HL-60/S4 treated with phorbol 12-myristate 13-acetate at 8.2 ng/mL for 4 days and 3 days (cell line): Measurements from ENCODE around the gene CUEDC1.

ENCODE experiments used
- in situ Hi-C: fragments of 300-500 bp; cut with MboI; formaldehyde crosslinking; loops from 2 replicates; pipeline ENCODE4 v1.15.0; 2022; ENCODE audit warnings: low sequenced_read_pairs

Gene CUEDC1

DNA sequence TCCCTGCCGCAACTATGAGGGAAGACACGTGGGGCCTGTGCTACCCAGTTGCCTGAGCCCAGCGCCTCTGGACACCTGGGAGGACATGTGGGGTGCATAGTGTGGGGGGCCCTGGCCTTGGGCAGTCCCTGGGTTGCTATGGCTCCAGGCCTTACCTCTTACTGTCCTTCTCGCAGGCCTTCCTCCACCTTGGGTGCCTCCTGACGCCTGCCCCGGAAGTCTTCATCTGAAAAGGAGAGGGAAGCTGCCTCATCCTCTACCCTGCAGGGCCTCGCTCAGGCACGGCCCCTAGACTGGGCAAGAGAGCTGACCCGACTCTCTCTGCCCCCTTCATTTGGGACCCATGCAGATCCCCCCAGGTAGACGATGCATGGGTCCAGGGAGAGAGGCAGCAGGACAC, 88.9 kb downstream of the CUEDC1 start:
- in situ Hi-C loops: no loop called here

DNA sequence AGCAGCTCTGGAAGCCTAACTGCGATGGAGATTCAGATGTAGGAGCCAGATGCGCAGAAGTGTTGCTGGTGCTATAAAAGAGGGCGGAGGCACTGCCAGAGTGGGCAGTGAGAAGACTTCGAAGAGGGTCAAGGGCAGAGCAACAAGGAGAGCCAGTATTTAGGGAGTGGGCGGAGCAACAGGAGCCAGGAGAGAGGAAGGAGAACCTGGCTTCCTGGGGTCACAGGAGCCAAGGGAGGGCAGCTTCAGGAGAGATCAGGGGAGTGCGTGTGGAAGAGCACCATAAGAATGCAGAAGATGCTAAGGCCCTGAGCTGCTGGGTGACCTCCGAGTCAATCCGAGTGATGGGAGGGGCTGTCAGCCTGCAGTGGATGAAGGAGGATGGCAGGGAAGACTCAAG, 90.9 kb downstream of the CUEDC1 start:
- in situ Hi-C loops: no loop called here

- in situ Hi-C loops: no loop called here
Measured at GRCh38 chr17:57862694-57863667, 92.2 kb downstream of the CUEDC1 start.

- in situ Hi-C loops: no loop called here
Measured at GRCh38 chr17:57861790-57862693, 93.2 kb downstream of the CUEDC1 start.

GRCh38 chr17:57861000-57861789, 94.0 kb downstream of the CUEDC1 start:
- in situ Hi-C loops: no loop called here

DNA sequence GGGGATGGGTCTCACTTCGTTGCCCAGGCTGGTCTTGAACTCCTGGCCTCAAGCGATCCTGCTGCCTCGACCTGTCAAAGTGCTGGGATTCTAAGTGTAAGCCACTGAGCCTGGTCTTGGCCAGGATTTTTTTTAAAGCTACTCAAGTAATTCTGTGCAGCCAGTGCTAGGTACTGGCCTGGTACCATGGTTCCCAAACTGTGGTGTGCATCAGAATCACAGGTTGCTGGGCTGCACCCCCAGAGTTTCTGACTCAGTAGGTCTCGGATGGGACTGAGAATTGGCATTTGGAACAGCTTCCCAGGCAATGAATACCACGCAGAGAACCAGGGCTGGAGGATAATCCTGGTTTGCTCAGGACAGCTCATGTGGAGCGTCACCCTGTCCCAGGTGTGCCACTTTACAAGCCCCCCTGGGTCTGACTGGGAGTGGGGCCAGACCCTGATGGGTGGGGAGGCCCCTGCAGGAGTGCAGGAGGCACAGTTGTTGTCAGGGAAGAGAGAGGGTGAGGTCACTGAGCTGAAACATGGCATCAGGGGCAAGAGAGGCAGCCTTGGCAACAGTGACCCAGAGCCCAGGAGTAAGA, 94.7 kb downstream of the CUEDC1 start:
- in situ Hi-C loops: no loop called here

DNA sequence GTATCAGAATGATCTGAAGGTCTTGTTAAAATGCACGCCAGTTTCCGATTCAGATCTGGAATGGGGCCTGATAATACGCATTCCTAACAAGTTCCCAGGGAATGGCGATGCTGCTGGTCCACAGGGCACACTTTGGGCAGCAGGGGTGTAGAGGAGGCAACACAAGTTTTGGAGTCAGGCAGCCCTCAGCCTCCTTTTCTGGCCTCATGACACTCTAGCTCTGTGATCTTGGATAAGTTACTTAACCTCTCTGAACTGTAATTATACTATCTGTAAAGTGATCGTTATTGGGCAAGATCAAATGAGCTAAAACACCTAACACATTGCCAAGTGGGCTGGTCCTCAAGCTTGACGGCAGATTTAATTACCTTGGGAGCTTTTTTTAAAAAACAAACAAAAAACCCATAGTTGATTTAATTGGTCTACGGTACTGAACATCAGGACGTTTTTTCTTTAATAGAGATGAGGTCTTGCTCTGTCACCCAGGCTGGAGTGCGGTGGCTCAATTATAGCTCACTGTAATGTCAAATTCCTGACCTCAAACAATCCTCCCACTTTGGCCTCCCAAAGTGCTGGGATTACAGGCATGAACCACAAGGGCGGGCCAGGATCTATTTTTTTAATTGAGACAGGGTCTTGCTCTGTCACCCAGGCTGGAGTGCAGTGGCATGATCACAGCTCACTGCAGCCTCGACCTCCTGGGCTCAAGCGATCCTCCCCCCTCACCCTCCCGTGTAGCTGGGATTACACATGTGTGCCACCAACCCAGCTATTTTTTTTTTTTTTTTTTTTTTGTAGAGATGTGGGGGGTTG, 95.4 kb downstream of the CUEDC1 start:
- in situ Hi-C loops: no loop called here

GRCh38 chr17:57858838-57859237, 96.4 kb downstream of the CUEDC1 start:
- in situ Hi-C loops: no loop called here

DNA sequence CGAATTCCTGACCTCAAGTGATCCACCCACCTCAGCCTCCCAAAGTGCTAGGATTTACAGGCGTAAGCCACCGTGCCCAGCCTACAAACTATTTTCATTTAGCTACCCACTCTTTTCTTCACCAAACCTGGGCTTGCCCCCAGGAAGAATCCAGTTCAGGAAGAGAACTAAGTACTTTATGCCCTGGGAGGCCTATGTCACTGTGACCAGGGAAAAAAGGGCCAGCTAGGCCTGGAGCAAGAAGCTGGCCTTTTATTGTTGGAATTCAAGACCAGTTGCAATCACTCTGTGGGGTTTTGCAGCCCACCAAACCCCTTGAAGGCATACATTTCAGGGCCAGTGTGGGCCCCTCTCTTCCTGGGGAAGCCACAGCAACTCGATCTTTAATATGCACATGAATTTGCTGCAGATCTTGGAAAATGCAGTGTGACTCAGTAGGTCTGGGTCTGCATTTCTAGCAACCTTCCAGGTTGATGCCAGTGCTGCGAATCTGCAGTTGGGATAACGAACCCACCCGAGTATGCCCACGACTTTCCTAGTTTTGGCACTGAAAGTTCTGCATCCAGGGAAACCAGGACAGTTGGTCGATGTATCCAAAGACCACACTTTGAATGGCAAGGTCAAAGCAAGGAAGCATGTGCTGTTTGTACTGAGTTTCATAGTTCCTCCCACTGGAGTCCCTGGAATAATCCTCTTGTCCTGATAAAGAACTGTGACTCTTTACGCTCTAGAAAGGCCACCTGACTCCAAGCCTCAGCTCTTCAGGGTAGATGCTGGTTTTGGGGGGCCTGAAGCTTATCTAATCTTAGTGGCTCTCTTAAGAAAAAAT, 98.2 kb downstream of the CUEDC1 start:
- in situ Hi-C loops: no loop called here

- in situ Hi-C loops: no loop called here
Measured at GRCh38 chr17:57855391-57856035, 99.7 kb downstream of the CUEDC1 start.

GRCh38 chr17:57853695-57854094, 101.5 kb downstream of the CUEDC1 start:
- in situ Hi-C loops: loop anchor here (5.0 kb wide), 1 partner anchor 144 kb away; no protein-coding TSS in a partner anchor

DNA sequence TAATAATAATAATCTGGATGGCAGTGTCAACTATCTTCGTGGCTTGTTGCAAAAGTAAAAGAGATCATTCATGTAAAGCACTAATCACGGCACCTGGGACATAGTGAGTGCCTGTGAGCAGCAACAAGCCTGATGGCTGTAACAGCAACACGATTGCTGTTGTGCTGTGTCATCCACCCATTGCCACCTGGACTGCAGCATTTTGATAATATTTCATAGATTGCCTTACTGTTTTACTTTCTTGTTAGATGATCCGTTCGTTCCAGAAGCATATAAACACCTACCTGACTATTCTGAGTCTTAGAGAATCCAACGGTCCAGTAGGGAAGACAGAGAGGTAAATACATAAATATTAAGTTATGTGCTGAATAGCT, 102.3 kb downstream of the CUEDC1 start:
- in situ Hi-C loops: loop anchor here (5.0 kb wide), 1 partner anchor 144 kb away; no protein-coding TSS in a partner anchor

DNA sequence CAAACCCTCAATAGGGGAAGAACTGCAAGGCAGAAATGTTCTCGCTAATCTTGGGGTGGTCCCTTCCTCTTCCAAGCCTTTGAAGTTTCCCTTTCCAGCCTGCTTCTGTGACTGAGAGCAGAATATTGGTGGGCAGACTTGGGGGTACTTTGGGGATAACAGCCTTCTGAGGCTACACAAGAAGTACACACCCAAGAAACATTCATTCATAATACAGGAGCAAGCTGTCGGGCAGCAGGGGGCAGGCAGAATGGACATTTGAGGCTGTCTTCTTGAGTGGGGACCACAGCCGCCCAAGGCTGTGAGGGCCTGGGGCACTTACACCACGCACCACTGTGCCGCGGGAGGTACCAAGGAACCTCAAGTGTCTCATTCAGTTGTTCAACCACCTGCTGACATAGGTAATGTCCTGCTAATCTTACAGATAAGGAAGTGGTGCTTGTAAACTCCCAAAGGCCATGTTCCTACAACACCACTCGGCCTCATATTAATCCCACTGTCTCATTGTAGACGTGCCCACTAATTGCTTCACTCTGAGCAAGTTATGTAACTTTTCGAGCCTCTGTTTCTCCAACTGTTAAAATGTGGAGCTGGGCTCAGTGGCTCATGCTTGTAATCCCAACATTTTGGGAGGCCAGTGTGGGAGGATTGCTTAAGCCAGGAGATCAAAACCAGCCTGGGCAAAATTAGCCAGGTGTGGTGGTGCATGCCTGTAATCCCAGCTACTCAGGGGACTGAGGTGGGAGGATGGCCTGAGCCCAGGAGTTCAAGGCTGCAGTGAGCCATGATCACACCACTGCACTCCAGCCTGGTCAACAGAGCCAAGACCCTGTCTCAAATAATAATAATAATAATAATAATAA, 102.9 kb downstream of the CUEDC1 start:
- in situ Hi-C loops: loop anchor here (5.0 kb wide), 1 partner anchor 145 kb away; no protein-coding TSS in a partner anchor

DNA sequence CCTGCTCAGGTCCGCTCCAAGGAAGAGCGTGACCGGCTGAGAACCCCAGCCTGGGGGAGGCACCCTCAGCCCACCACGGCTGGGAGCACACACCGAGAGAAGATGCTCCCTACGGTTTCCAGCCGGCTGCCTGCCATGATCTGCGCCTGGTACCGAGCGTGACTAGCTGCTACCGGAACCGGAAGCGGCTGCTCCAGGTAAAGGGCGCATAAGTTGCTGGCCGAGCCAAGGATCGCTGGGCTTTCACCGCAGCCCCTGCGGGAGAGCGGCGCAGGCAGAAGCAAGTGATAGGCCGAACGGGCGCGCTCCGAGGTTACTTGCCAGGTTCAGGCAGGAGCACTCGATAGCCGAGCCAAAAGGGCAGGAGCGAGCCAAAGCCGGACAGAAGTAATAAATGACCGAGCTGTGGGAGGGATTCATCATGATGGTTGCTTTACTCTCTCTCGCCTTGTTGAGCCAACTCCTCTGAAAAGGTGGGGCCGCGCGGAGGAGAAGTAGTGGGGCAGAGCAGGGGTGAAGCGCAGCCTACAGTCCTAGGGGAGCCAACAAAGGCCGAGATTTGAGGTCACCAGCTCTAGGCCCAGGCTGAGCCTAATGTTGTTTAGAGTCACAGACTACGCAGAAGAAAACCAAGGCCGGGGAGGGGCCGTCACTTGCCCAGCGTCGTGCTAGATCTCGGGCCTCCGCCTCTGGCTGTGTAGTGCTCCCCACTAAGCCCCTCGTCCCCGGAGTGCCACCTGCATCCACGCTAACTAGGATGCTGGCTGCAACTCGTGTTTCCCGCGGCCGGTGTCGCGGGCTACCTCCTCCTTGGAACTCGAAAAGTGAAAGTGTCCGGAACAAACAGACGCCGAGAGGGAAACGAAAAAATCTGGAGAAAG, 105.1 kb downstream of the CUEDC1 start, which contains the start of gene MRPS23:
TSS of gene MRPS23 (minus strand) at position 171 of the 881 bp plus-strand sequence. CDS start at position 137, 34 bp downstream.
- in situ Hi-C loops: loop anchor here (5.0 to 25.0 kb wide), 2 partner anchors 147 to 713 kb away; no protein-coding TSS in a partner anchor

- in situ Hi-C loops: loop anchor here (25.0 kb wide), 1 partner anchor 712 kb away; no protein-coding TSS in a partner anchor
Measured at GRCh38 chr17:57849163-57849873, 105.9 kb downstream of the CUEDC1 start.
